Fibroblast of lung (primary cell): ENCODE data around the gene C1R.

Source experiments
- EZH2 ChIP-seq: IDR thresholded peaks from 2 replicates; pipeline ENCODE4 v1.5.1; 2012; ENCODE audit warnings: low read length, control low read depth, mild to moderate bottlenecking; ENCODE audit errors: missing control alignments
- TF ChIP-seq, protein P1 (sequence below), 2 donors: IDR thresholded peaks in 1 of 2; conservative IDR thresholded peaks in 1 of 2; 1 replicate in 1 of 2; 2 replicates in 1 of 2; pipeline ENCODE4 v1.5.1; 2011 to 2012; ENCODE audit warnings: low read length in 2 of 2, control low read depth in 1 of 2, inconsistent platforms in 1 of 2, low read depth in 1 of 2, mild to moderate bottlenecking in 1 of 2

DNA sequence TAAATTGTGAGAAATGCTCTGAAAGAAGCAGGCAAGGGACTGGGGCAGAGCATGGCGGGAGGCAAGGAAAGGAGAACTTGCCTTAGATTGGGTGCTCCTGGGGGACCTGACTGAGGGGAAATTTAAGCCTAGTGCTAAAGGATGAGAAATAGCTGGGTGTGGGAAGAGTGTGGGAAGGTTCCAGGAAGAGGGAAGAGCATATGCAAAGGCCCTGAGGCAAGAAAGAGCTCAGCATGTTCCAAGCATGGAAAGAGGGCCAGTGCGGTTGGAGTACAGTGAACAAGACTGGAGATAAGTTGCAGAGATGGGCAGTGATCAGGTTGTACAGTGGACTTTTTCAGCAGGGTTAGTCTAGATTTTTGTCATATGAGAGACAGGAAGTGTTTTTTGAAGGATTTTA, 47.0 kb upstream of the C1R start:
- TF ChIP-seq, protein P1, sequence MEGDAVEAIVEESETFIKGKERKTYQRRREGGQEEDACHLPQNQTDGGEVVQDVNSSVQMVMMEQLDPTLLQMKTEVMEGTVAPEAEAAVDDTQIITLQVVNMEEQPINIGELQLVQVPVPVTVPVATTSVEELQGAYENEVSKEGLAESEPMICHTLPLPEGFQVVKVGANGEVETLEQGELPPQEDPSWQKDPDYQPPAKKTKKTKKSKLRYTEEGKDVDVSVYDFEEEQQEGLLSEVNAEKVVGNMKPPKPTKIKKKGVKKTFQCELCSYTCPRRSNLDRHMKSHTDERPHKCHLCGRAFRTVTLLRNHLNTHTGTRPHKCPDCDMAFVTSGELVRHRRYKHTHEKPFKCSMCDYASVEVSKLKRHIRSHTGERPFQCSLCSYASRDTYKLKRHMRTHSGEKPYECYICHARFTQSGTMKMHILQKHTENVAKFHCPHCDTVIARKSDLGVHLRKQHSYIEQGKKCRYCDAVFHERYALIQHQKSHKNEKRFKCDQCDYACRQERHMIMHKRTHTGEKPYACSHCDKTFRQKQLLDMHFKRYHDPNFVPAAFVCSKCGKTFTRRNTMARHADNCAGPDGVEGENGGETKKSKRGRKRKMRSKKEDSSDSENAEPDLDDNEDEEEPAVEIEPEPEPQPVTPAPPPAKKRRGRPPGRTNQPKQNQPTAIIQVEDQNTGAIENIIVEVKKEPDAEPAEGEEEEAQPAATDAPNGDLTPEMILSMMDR (conservative IDR thresholded peaks at IDR 0.05 in 1 of 2, IDR thresholded peaks at IDR 0.05 in 1 of 2; ENCODE audit: low read depth in 1 of 2, low read length in 2 of 2), result no peak
- TF ChIP-seq EZH2, result no peak
